MCF 10A (cell line): ENCODE results near the gene BACH2. TPM values are rescaled to one million over a fixed set of nuclear protein-coding genes. Genes with fewer than 3 reads are reported as not detected.
"Not testable (repeated sequence)": the region's sequence is repeated elsewhere in the genome, so short reads cannot be mapped to it uniquely, and the experiment has no call there.

Experiments
- BruUV-seq: library from RNA; stranded (reverse); fragments of 400-500 nt; replicated peaks from 2 replicates; lab custom pipeline; 2021; lab: Mats Ljungman, UMichigan
- CTCF ChIA-PET: fragments of 300-600 bp; sonication (Branson Sonifier 250); formaldehyde crosslinking; extraction: SDS; loops from one replicate; lab custom pipeline; 2021; ENCODE audit warnings: antibody characterized with exemption, inconsistent platforms; lab: Yijun Ruan, JAX
- POLR2A ChIA-PET: fragments of 300-600, 350-650 bp; sonication (Branson Sonifier 250); formaldehyde crosslinking; extraction: SDS; loops from one replicate; lab custom pipeline; 2020; ENCODE audit warnings: antibody characterized with exemption, inconsistent platforms; lab: Yijun Ruan, JAX
- DNase-seq: peaks from one replicate; pipeline ENCODE4 v3.0.0-alpha.2; 2018; ENCODE audit not compliant: unreplicated experiment
- H3K27ac Mint-ChIP-seq: one replicate; pipeline ENCODE4 v1.8.0; 2022; ENCODE audit warnings: mild to moderate bottlenecking, low read depth, mixed read lengths; ENCODE audit not compliant: unreplicated experiment
- H3K27me3 Mint-ChIP-seq: one replicate; pipeline ENCODE4 v1.8.0; 2022; ENCODE audit warnings: mixed read lengths; ENCODE audit not compliant: insufficient read depth, unreplicated experiment
- H3K36me3 Mint-ChIP-seq: one replicate; pipeline ENCODE4 v1.8.0; 2022; ENCODE audit warnings: mild to moderate bottlenecking, moderate library complexity, mixed read lengths; ENCODE audit not compliant: insufficient read depth, unreplicated experiment
- H3K4me1 Mint-ChIP-seq: one replicate; pipeline ENCODE4 v1.8.0; 2022; ENCODE audit warnings: mixed read lengths; ENCODE audit not compliant: insufficient read depth, unreplicated experiment
- H3K4me3 Mint-ChIP-seq: one replicate; pipeline ENCODE4 v1.8.0; 2022; ENCODE audit warnings: mild to moderate bottlenecking, moderate library complexity, mixed read lengths; ENCODE audit not compliant: unreplicated experiment
- H3K9me3 Mint-ChIP-seq: one replicate; pipeline ENCODE4 v1.8.0; 2022; ENCODE audit warnings: mixed read lengths; ENCODE audit not compliant: unreplicated experiment
- CTCF ChIP-seq: fragments of 200-600 bp; IDR thresholded peaks from one replicate; pipeline ENCODE4 v1.8.0; 2022; ENCODE audit warnings: antibody characterized with exemption, mild to moderate bottlenecking; ENCODE audit not compliant: unreplicated experiment
- intact Hi-C: fragments of 100-400 bp; cut with micrococcal nuclease; formaldehyde crosslinking; loops from 2 replicates; pipeline ENCODE4 v1.14.1; 2022
- total RNA-seq: library from RNA; stranded (reverse); gene quantifications from 2 replicates; pipeline ENCODE4 v1.2.3, GENCODE V29; 2022

Gene BACH2
- total RNA-seq, 1 experiment from 2014 or later: 9.9 TPM

- H3K9me3 Mint-ChIP-seq: no peaks in the 10 kb centered on the region
- no peak for TF ChIP-seq CTCF
- H3K4me1 Mint-ChIP-seq: peaks cover 23% of the 10 kb centered on the region
- H3K27ac Mint-ChIP-seq: no peak overlapping the region
- DNase-seq: no peak
- ChIA-PET POLR2A (no interaction called here), CTCF (no interaction called here)
- intact Hi-C loops: no loop called here
- H3K27me3 Mint-ChIP-seq: no peaks in the 10 kb centered on the region
- no peak overlapping the region for H3K4me3 Mint-ChIP-seq
- BruUV-seq: no TSS peak
- peaks cover 5% of the 10 kb centered on the region for H3K36me3 Mint-ChIP-seq
Observed at GRCh38 chr6:90065173-90065572, 231.5 kb downstream of the BACH2 start.

- intact Hi-C loops: no loop called here
- TF ChIP-seq CTCF: no peak
- peaks cover 5% of the 10 kb centered on the region for H3K36me3 Mint-ChIP-seq
- ChIA-PET POLR2A (no interaction called here), CTCF (interaction anchor here (0.7 to 1.4 kb wide), 3 partner anchors 12 to 92 kb away, joined by 3 to 5 read pairs (median 4); no protein-coding TSS in a partner anchor)
- H3K4me3 Mint-ChIP-seq: no peak overlapping the region
- H3K4me1 Mint-ChIP-seq: peaks cover 13% of the 10 kb centered on the region
- H3K27ac Mint-ChIP-seq: no peak overlapping the region
- H3K27me3 Mint-ChIP-seq: no peaks in the 10 kb centered on the region
- H3K9me3 Mint-ChIP-seq: no peaks in the 10 kb centered on the region
- DNase-seq: peak; percentile 57
- BruUV-seq: no TSS peak
Observed at GRCh38 chr6:90062667-90063066, 234.0 kb downstream of the BACH2 start.

- no TSS peak for BruUV-seq
- peaks cover 5% of the 10 kb centered on the region for H3K36me3 Mint-ChIP-seq
- H3K27ac Mint-ChIP-seq: no peak overlapping the region
- no peaks in the 10 kb centered on the region for H3K27me3 Mint-ChIP-seq
- CTCF ChIA-PET: interaction anchor here (0.7 to 1.4 kb wide), 4 partner anchors 11 to 121 kb away, joined by 3 to 5 read pairs (median 4); no protein-coding TSS in a partner anchor
- no peak overlapping the region for H3K4me3 Mint-ChIP-seq
- TF ChIP-seq CTCF: no peak
- POLR2A ChIA-PET: interaction anchor here (0.7 to 1.1 kb wide), 4 partner anchors 25 to 373 kb away, joined by 3 read pairs; no protein-coding TSS in a partner anchor
- H3K9me3 Mint-ChIP-seq: peaks cover 3% of the 10 kb centered on the region
- H3K4me1 Mint-ChIP-seq: peaks cover 8% of the 10 kb centered on the region
- DNase-seq: no peak
- intact Hi-C loops: no loop called here
Observed at GRCh38 chr6:90062051-90062450, 234.6 kb downstream of the BACH2 start.

- DNase-seq, CTCF ChIA-PET, H3K36me3 Mint-ChIP-seq, H3K4me3 Mint-ChIP-seq, H3K4me1 Mint-ChIP-seq, H3K9me3 Mint-ChIP-seq, intact Hi-C loops, H3K27ac Mint-ChIP-seq, BruUV-seq, POLR2A ChIA-PET, H3K27me3 Mint-ChIP-seq: not testable (repeated sequence)
Observed at GRCh38 chr6:90059178-90059577, 237.5 kb downstream of the BACH2 start.

- BruUV-seq, H3K4me3 Mint-ChIP-seq, DNase-seq, H3K27me3 Mint-ChIP-seq, H3K27ac Mint-ChIP-seq, intact Hi-C loops, H3K36me3 Mint-ChIP-seq, POLR2A ChIA-PET, CTCF ChIA-PET, H3K9me3 Mint-ChIP-seq, H3K4me1 Mint-ChIP-seq: not testable (repeated sequence)
Observed at GRCh38 chr6:90055924-90056323, 240.7 kb downstream of the BACH2 start.

GRCh38 chr6:90054193-90054592 is 242.4 kb downstream of the BACH2 start:
- H3K36me3 Mint-ChIP-seq, DNase-seq, POLR2A ChIA-PET, H3K27me3 Mint-ChIP-seq, H3K9me3 Mint-ChIP-seq, H3K4me1 Mint-ChIP-seq, intact Hi-C loops, H3K4me3 Mint-ChIP-seq, BruUV-seq, H3K27ac Mint-ChIP-seq, CTCF ChIA-PET: not testable (repeated sequence)
